Tibial nerve (tissue), 4 donors: ENCODE measurements around the gene ADCY6. TPM values are rescaled to one million over a fixed set of nuclear protein-coding genes. Genes with fewer than 3 reads are reported as not detected.

Source experiments
- DNase-seq, 2 donors: peaks; one replicate each; pipeline ENCODE4 v3.0.0-alpha.2; 2019; ENCODE audit warnings: low spot score in 2 of 2
- H3K27ac ChIP-seq, 4 donors: fragments of 200-600 bp; sonication (generic) in 3 of 4; one replicate each; pipeline ENCODE4 v1.5.1; 2017 to 2019; ENCODE audit warnings: mild to moderate bottlenecking in 1 of 4
- H3K27me3 ChIP-seq, 2 donors: fragments of 200-600 bp; sonication (generic) in 1 of 2; one replicate each; pipeline versions ENCODE4 v1.5.1 to v1.6.0; 2017 to 2019
- H3K36me3 ChIP-seq, 3 donors: fragments of 200-600 bp; sonication (generic); one replicate each; pipeline ENCODE4 v1.5.1; 2018 to 2019
- H3K4me1 ChIP-seq, 4 donors: fragments of 200-600 bp; sonication (generic) in 3 of 4; one replicate each; pipeline ENCODE4 v1.5.1; 2017 to 2019
- H3K4me3 ChIP-seq, 4 donors: fragments of 200-600 bp; sonication (generic) in 3 of 4; one replicate each; pipeline ENCODE4 v1.5.1; 2017 to 2019; ENCODE audit warnings: mild to moderate bottlenecking in 1 of 4, moderate library complexity in 1 of 4
- H3K9me3 ChIP-seq, 4 donors: fragments of 200-600 bp; sonication (generic) in 3 of 4; one replicate each; pipeline ENCODE4 v1.5.1; 2017 to 2019
- EP300 ChIP-seq, 2 donors: sonication (generic); formaldehyde crosslinking; IDR thresholded peaks; one replicate each; pipeline ENCODE4 v1.6.1; 2017; ENCODE audit warnings: antibody characterized with exemption in 2 of 2, mild to moderate bottlenecking in 1 of 2
- POLR2A ChIP-seq, 2 donors: fragments of 450-650 bp; IDR thresholded peaks; one replicate each; pipeline ENCODE4 v1.6.1; 2017; ENCODE audit warnings: antibody characterized with exemption in 2 of 2, mild to moderate bottlenecking in 2 of 2, moderate library complexity in 2 of 2
- WGBS, 2 donors: methylation state at CpG; one replicate each; pipeline ENCODE4 v1.1.5; 2018; 5-methylcytosine and 5-hydroxymethylcytosine counted together
- total RNA-seq, 4 donors: library from RNA; depleted of rRNA; stranded (reverse); fragments of >200 nt; gene quantifications; one replicate each; pipeline ENCODE4 v1.1.0, GENCODE V29; 2016
- TF ChIP-seq, protein P1 (sequence below), 5 experiments: fragments of 200-600 bp in 3 of 5; fragments of 450-650 bp in 2 of 5; sonication (generic) in 3 of 5; IDR thresholded peaks; one replicate each; pipeline ENCODE4 v1.5.1; 2016 to 2019; ENCODE audit warnings: antibody characterized with exemption in 5 of 5, mild to moderate bottlenecking in 3 of 5, moderate library complexity in 2 of 5

The ADCY6 gene
- total RNA-seq, 4 donors from 2014 or later = 53.3 to 74.7 (median 57.1) TPM

DNA sequence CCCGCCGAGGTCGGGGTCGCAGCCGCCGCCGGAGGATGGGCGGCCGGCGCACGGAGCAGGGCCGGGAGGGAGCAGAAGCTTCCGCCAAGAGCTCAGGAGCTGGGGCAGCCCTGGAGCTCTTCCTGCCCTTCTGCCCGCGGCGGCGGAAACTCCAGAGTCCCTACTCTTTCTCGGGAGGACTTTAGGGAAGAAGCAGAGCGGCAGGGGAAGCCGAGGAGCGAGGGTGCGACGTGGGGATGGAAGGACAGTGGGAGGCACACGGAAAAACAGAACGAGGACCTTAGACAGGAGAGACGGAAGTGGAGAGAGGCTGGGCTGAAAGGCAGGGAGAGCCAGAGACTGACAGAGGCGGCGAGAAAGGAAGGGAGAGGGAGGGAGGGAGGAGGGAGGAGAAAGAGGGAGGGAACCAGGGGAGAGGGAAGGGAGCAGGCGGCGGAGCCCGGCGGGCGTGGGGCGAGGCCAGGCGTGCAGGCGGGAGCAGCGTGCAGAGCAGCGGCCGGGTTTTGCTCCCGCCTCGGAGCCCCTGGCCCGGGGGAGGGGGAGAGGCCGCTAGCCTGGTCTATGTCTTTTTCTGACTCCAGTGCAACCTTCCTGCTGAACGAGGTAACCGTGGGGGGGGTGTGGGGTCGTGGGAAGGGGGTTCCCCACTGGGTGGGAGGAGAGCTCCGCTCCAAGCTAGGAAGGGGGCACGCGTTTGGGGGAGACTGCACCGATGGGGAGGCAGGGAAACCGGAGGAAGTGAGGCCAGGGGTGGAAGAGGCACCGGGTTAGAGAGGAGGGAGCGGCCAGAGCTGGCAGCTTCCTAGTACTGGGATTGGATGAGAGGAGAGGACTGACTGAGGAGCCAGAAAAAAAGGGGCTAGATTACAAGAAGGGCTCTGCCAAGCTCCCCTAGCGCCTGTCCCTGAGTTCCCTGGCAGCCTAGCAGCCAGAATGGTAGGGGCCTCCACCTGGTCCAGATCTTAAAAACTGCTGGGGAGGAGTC lies 26.5 kb upstream of the ADCY6 start:
- no peaks in the 10 kb centered on the region for H3K9me3 ChIP-seq
- DNase-seq = peak; percentile 56 to 76
- peak overlapping the region; percentile 71 to 91 (median 82) for H3K4me3 ChIP-seq
- no peaks in the 10 kb centered on the region for H3K36me3 ChIP-seq
- WGBS, 2 donors = 1% methylated on average over 44 to 53 of the region's 54 CpGs
- H3K4me1 ChIP-seq = peaks cover 0 to 86% (median 18%) of the 10 kb centered on the region in 4 donors
- peak overlapping the region; percentile 86 to 93 (median 89) for H3K27ac ChIP-seq
- no peaks in the 10 kb centered on the region for H3K27me3 ChIP-seq
- TF ChIP-seq, protein P1, sequence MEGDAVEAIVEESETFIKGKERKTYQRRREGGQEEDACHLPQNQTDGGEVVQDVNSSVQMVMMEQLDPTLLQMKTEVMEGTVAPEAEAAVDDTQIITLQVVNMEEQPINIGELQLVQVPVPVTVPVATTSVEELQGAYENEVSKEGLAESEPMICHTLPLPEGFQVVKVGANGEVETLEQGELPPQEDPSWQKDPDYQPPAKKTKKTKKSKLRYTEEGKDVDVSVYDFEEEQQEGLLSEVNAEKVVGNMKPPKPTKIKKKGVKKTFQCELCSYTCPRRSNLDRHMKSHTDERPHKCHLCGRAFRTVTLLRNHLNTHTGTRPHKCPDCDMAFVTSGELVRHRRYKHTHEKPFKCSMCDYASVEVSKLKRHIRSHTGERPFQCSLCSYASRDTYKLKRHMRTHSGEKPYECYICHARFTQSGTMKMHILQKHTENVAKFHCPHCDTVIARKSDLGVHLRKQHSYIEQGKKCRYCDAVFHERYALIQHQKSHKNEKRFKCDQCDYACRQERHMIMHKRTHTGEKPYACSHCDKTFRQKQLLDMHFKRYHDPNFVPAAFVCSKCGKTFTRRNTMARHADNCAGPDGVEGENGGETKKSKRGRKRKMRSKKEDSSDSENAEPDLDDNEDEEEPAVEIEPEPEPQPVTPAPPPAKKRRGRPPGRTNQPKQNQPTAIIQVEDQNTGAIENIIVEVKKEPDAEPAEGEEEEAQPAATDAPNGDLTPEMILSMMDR (IDR thresholded peaks at IDR 0.05) = no peak
- peak; percentile 52 to 64 for TF ChIP-seq POLR2A (IDR thresholded peaks at IDR 0.05)
- peak in 1 of 2 donors; percentile 85 for TF ChIP-seq EP300 (IDR thresholded peaks at IDR 0.05)

GRCh38 chr12:48814262-48815125 lies 25.6 kb upstream of the ADCY6 start:
- peaks cover 0 to 80% (median 18%) of the 10 kb centered on the region in 4 donors for H3K4me1 ChIP-seq

GRCh38 chr12:48813465-48814261 lies 24.8 kb upstream of the ADCY6 start:
- DNase-seq = no peak
- Histone ChIP-seq H3K4me1 (peaks cover 0 to 72% (median 18%) of the 10 kb centered on the region in 4 donors), H3K27ac (peak overlapping the region; percentile 86 to 93 (median 89)), H3K36me3 (no peaks in the 10 kb centered on the region), H3K9me3 (no peaks in the 10 kb centered on the region), H3K27me3 (no peaks in the 10 kb centered on the region), H3K4me3 (peak overlapping the region; percentile 71 to 91 (median 82))
- 16 to 24% methylated on average over 17 to 18 of the region's 18 CpGs for WGBS, 2 donors
- TF ChIP-seq EP300 (IDR thresholded peaks at IDR 0.05) (no peak), POLR2A (IDR thresholded peaks at IDR 0.05) (no peak)
- TF ChIP-seq, protein P1 (IDR thresholded peaks at IDR 0.05) = no peak

More at GRCh38 chr12:48814262-48815125, 25.6 kb upstream of the ADCY6 start:
- 0% methylated on average over 27 to 51 of the region's 70 CpGs for WGBS, 2 donors
- peak; percentile 86 to 88 for DNase-seq
- TF ChIP-seq EP300 (IDR thresholded peaks at IDR 0.05) (no peak), POLR2A (IDR thresholded peaks at IDR 0.05) (peak; percentile 23 to 32)
- TF ChIP-seq, protein P1 (IDR thresholded peaks at IDR 0.05) = peak; percentile 99 to 100 (median 100)
- H3K9me3 ChIP-seq = no peaks in the 10 kb centered on the region
- H3K36me3 ChIP-seq = no peaks in the 10 kb centered on the region
- peak overlapping the region; percentile 71 to 91 (median 82) for H3K4me3 ChIP-seq
- H3K27ac ChIP-seq = peak overlapping the region; percentile 86 to 93 (median 89)
- H3K27me3 ChIP-seq = no peaks in the 10 kb centered on the region

- Histone ChIP-seq H3K4me3 (no peak overlapping the region), H3K9me3 (no peaks in the 10 kb centered on the region), H3K36me3 (no peaks in the 10 kb centered on the region), H3K27me3 (no peaks in the 10 kb centered on the region), H3K27ac (peak overlapping the region in 2 of 4 donors; percentile 59 to 80), H3K4me1 (peaks cover 0 to 60% (median 13%) of the 10 kb centered on the region in 4 donors)
- DNase-seq = no peak
- TF ChIP-seq, protein P1 (IDR thresholded peaks at IDR 0.05) = no peak
- no peak for TF ChIP-seq EP300 (IDR thresholded peaks at IDR 0.05)
- 50 to 58% methylated on average over 2 of the region's 2 CpGs for WGBS, 2 donors
These were observed 23.5 kb upstream of the ADCY6 start for GRCh38 chr12:48812389-48812788.
